ENCODE results near the gene CYB561.

The CYB561 gene

DNA sequence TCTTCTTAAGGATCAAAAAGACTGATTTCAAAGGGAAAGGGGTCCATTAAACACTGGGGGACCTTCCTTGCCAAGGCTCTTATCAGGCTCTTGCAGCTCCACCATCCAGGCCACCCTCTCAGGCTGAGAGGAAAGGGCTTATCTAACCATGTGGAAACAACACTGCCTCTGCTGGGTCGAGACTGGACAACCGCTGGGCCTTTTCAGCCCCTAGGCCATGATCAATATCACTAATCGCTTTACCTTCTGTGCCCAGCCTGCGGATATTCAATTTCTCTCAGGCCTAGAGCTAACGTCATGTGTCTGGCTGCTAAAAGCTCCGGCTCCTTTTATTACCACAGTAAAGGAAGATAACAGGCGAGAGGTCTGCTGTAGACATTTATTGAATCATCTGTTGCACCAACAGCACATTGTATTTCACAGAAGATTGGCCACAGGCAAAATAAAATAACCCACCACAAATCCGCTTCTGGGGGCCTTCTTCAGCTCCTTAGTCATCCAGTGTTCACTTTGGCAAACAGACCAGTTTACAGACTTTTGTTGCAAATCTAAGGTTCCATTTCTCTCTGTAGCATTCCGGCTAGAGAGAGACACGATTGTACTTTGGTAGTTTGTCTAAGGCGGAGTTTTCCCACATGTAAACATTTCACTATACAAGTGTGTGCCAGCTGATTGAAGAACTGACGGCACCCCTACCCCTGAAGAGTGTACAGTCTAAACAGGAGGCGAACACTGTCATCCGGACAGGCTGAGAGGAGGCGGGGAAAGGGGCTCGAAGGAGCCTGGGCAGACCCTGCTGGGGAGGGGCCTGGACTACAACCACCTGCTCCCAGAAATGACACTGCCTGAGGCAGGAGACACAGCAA is 13.9 kb downstream of the CYB561 start:
- DNase-seq, result no peak

DNA sequence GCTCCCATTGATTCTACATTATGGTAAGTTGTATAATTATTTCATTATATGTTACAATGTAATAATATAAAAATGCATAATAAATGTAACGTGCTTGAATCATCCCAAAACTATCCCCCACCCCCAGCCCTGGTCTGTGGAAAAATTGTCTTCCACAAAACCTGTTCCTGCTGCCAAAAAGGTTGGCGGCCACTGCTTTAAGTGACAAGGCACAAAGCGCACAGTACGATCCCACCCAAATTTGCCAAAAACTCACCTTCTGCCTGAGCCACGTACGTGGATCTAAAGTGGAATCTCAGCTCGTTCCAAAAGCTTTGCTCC is 14.5 kb downstream of the CYB561 start:
- no peak for DNase-seq

DNA sequence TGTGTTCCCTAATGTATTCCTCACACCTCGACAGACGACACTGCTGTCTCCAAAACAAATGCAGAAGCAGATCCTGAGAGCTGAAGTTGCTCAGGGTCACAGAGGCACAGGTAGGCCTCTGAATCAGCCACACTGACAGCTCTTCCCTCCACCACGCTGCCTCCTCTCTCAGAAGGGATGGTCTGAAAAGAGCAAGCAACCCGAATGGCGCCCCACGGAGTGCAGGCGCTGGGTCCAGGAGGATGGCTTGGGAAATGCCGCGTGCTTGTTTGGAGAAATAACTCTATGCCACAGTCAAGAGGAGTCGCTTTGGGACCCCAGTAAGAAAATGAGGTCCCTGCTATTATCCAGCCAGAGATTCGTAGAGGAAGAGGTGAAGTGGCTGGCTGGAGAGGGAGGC is 15.9 kb downstream of the CYB561 start:
- DNase-seq, result no peak

GRCh38 chr17:63429766-63430165 is 16.3 kb downstream of the CYB561 start:
- DNase-seq, result no peak

- DNase-seq, result no peak
Observed at GRCh38 chr17:63426917-63427308, 19.2 kb downstream of the CYB561 start.

DNA sequence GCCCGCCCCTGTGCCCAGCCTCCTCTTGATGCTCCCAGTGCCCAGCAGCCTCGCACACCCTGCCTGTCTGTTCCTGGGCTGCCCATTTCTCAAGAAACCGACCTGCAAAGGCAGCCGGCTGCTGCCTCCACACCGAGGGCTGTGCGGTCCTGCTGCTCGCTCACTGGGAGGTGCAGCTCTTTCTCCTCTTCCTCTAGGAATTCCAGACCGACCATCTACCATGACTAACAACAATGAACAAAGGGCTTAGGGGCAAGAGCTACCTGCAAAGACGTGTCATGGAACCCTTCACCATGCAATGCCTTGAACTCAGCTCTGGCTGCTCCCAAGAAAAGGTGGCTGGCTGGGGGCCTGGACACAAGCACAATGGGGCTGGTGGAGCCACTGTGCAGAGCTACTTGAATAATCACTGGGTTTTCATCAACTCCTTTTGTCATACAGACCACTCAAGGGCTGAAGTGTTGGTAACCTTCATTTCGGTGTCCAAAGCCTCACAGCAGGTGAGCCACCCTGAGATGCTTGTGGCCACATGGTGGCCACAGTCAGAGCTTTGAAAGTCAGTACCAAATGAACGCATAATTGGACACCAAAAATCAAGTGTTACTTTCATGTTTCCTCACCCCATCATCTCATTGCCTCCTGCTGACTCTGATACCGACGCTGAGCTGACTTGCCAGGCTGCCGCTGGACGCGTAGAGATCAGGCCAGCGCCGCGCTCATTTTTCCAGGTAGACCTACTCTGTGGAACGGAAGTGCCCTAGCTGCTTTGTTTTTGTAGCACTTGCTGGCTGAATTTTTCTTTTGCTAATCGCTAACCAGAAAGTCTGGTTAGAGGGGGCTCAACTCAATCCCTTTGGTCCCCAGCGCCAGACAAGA is 19.8 kb downstream of the CYB561 start:
- DNase-seq, result no peak

DNA sequence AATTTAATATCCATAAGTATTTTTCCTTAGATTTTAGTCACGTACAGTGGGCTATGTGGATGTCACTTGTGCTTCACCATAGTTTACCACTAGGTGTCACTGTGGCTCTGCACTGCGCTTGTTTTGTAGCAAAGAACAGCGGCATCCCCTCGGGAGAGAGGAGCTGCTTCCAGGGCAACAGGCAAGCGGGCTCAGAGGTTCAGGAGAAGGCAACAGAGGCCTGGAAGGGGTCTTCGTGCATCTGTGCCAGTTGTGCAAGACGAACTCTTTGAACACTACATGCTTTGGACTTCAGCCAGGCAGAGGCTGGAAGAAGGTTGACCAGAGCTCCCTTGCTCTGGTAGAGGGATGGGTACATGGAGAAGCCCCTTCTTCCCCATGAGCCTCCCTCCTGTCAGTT is 20.6 kb downstream of the CYB561 start:
- peak; percentile 78 for DNase-seq

DNA sequence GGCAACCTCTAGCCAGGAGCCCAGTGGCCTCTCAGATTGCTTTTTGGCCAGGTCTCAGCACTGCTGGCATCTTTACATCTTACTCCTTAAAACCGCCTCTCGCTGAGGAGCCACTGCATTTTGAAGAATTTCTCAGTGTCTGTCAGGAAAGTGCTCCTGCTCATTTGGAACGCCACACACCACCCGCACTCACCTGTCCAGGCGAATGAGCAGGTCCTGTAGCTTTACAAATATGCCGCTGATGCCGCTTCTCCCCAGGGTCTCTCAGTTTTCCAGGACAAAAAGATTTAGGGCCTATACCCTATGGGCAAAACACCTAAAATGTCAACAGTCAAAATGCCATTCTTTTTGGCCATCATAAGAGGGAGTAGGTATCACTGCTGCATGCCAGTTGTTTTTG is 22.1 kb downstream of the CYB561 start:
- DNase-seq, result no peak

DNA sequence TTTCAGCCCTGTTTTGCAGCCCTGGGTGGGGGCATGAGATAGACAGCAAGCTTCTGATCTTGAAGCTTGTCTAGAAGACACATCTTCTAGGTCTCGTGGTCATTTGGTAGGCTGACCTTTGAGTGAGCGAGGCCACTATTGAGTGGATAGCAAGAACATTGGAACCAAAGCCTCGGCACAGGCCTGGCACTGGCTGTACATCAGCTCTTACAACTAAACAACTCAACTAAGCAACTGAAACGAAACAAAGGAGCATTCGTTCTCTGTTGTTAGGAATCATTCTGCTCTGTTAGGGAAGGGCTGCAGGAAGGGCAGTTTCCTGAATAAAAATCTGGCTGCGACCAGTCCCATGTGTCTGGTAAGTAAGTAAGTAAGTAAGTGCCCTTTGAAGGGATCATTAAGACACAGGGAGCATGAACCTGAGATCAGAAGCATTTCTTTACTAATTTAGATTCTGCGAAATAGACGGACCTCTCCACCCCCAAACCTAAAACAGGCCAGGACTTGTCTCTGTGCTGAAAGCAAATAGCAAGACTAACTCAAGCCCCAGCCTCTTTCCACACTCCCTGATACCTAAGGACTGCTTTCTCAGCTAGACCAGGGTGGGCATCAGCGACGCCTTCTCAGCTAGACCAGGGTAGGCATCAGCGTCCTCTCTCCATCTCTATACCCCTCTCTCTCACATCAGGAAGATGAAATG is 22.7 kb downstream of the CYB561 start:
- DNase-seq, result no peak

GRCh38 chr17:63421681-63422645 is 24.1 kb downstream of the CYB561 start:
- DNase-seq, result no peak

DNA sequence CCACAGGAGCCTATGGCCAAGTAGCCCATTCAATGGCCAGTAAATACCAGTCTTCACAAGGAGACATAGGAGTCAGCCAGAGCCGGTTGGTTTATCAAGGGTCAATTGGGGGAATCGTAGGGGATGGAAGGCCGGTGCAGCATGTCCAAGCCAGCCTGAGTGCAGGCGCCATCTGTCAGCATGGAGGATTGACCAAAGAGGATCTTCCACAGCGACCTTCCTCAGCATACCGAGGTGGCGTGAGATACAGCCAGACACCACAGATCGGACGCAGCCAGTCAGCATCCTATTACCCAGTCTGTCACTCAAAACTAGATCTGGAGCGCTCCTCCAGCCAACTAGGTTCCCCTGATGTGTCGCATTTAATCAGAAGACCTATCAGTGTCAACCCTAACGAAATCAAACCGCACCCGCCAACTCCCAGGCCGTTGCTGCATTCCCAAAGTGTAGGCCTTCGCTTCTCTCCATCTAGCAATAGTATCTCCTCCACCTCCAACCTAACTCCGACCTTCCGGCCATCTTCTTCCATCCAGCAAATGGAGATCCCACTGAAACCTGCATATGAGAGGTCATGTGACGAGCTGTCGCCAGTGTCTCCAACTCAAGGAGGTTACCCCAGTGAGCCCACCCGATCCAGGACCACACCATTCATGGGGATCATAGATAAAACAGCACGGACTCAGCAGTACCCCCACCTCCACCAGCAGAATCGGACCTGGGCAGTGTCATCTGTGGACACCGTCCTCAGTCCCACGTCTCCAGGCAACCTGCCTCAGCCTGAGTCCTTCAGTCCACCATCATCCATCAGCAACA is 25.0 kb downstream of the CYB561 start:
- DNase-seq, result no peak

DNA sequence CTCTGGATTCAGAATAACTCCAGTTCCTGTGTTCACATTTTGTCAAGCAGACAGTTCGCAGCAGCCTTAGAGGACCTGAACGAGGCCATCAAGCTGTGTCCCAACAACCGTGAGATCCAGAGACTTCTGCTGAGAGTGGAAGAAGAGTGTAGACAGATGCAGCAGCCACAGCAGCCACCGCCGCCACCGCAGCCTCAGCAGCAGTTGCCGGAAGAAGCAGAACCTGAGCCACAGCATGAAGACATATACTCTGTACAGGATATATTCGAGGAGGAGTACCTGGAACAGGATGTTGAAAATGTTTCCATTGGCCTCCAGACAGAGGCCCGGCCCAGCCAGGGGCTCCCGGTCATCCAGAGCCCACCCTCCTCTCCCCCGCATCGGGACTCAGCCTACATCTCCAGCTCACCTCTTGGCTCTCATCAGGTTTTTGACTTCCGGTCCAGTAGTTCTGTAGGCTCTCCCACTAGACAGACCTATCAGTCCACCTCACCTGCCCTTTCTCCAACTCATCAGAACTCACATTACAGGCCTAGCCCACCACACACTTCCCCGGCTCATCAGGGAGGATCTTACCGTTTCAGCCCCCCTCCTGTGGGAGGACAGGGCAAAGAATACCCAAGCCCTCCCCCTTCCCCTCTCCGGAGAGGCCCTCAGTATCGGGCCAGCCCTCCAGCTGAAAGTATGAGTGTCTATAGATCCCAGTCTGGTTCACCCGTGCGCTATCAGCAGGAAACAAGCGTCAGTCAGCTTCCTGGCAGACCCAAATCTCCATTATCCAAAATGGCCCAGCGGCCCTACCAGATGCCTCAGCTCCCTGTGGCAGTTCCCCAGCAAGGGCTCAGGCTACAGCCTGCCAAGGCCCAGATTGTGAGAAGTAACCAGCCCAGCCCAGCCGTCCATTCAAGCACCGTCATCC is 25.9 kb downstream of the CYB561 start:
- DNase-seq, result no peak

GRCh38 chr17:63419398-63419797 is 26.7 kb downstream of the CYB561 start:
- no peak for DNase-seq

DNA sequence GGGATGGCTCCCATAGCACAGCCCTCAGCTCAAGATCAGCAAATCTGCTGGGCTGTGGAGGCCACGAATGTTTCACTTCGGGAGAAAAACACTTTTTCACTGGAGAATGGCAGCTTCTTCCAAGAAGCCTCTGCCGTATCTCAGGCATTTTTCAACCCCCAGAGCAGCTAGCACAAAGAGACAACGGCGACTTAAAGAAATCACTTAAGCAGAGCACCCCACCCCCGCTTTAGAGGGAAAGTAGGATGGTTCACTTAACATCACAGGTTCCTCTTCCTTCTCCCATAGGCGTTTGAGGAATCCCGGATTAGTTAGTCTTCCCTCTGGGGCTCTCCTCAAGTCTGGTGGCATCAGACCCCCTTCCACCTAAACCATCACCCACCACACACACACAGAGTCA is 27.6 kb downstream of the CYB561 start:
- DNase-seq, result no peak

- DNase-seq, result no peak
Observed at GRCh38 chr17:63414222-63414621, 31.9 kb downstream of the CYB561 start.

DNA sequence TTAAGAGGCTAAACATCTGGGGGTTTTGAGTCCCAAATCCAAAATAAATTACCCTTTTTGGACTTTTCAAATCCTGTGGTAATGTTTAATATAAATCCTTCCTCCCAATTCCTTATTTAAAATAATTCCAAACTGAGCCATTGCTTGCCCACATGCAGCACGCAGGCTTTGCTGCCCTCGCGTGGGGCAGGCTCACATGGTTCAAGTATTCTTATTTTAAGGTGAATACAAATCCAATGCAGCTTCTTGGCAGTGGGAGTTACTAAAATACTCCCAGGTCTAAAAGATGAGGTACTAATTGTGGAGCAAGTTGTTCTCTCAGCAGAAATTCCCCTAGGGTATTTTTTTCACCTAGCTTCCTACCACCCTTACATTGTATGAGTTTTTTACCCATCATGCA is 33.0 kb downstream of the CYB561 start:
- no peak for DNase-seq

DNA sequence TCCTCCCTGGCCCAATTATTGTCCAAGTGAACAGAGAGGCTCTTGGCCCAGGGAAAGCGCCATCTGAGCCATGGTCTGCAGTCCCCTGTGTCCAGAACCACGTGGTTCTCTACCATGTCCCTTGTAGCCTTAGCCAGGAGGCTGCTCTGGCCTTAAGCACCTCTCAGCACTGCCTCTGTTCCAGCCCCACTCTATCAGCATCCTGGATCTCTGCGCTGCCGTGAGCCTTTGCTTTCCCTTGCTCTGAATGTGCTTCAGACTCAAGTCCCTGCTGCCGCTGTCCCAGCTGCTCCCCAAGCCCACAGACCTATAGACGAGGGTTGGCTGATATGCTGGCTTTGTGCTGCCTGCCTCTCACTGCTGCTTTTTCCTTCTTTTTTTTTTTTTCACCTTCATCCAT is 33.9 kb downstream of the CYB561 start:
- DNase-seq, result no peak

- no peak for DNase-seq
Observed at GRCh38 chr17:63407741-63408330, 38.3 kb downstream of the CYB561 start.

- DNase-seq, result peak; percentile 94
Observed at GRCh38 chr17:63406689-63407330, 39.3 kb downstream of the CYB561 start.

Measured in NCI-H774 (cell line).